Measurements from ENCODE around the gene DENND2C. TPM values are rescaled to one million over a fixed set of nuclear protein-coding genes. Genes with fewer than 3 reads are reported as not detected.

DENND2C gene
- total RNA-seq, 4 donors from 2014 or later: 2.3 to 3.7 (median 2.8) TPM

- TF ChIP-seq CTCF (IDR thresholded peaks at IDR 0.05; ENCODE audit: low read depth): no peak
Observed at GRCh38 chr1:114668373-114668772, 1.5 kb downstream of the DENND2C start.

GRCh38 chr1:114666954-114667353 lies 2.9 kb downstream of the DENND2C start:
- no peak for TF ChIP-seq CTCF (IDR thresholded peaks at IDR 0.05; ENCODE audit: low read depth)

GRCh38 chr1:114660238-114660637 lies 9.6 kb downstream of the DENND2C start:
- TF ChIP-seq CTCF (IDR thresholded peaks at IDR 0.05; ENCODE audit: low read depth): no peak

GRCh38 chr1:114651893-114652292 lies 18.0 kb downstream of the DENND2C start:
- no peak for TF ChIP-seq CTCF (IDR thresholded peaks at IDR 0.05; ENCODE audit: low read depth)

GRCh38 chr1:114648503-114648902 lies 21.3 kb downstream of the DENND2C start:
- no peak for TF ChIP-seq CTCF (IDR thresholded peaks at IDR 0.05; ENCODE audit: low read depth)

- no peak for TF ChIP-seq CTCF (IDR thresholded peaks at IDR 0.05; ENCODE audit: low read depth)
Observed at GRCh38 chr1:114641377-114641776, 28.5 kb downstream of the DENND2C start.

GRCh38 chr1:114638910-114639309 lies 30.9 kb downstream of the DENND2C start:
- TF ChIP-seq CTCF (IDR thresholded peaks at IDR 0.05; ENCODE audit: low read depth): no peak

Measured in subcutaneous adipose tissue (tissue), 4 donors.